Measurements from ENCODE around the gene IDH3G. TPM values are rescaled to one million over a fixed set of nuclear protein-coding genes. Genes with fewer than 3 reads are reported as not detected.
"Not testable (repeated sequence)": the region's sequence is repeated elsewhere in the genome, so short reads cannot be mapped to it uniquely, and the experiment has no call there.

IDH3G gene
- total and polyA plus RNA-seq, 8 donors, result 15.8 to 48.4 (median 25.1) TPM

DNA sequence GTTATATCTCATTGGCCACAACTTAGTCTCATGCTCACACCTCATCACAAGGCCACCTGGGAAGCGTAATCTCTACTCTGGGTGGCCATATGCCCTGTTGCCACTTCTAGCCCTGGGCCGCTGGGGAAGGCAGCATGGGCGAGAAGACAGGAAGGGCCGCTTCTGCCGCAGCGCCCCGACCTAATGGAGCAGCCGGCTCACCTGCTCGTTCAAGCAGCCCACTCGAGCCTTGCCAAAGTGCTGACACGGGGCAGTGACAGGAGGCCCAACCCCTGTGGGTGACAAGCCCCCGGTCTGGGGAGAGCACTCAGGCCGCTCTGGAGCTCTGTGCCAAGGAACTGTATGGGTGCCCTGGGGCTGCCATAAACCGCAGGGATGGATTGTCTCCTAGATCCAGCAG lies 52.1 kb downstream of the IDH3G start:
- H3K27ac ChIP-seq; intact Hi-C loops (cut with DNase I); H3K4me1 ChIP-seq; H3K36me3 ChIP-seq; ATAC-seq; H3K4me3 ChIP-seq; H3K27me3 ChIP-seq; DNase-seq; FAIRE-seq; H3K9me3 ChIP-seq: not testable (repeated sequence)
- WGBS, 2 donors, result 91 to 95% methylated on average over 12 to 14 of the region's 14 CpGs

DNA sequence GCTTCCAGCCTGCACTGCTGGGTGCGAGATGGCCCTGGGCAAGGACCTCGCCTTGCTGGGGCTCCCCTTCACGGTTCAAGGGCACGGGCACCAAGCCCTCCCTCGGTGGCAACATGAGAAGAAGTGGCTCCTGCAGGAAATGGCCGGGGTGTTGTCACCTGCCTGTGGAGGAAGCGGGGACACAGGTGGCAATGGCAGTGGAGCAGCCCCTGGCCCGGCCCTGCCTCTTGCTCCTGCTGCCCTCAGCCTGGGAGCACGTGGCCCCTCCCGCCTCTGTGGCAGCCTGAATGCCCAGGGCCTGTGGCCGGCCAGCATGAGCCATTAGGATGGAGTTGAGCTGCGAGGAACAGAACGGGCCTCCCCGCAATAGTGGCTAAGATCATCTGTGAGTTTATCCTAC lies 52.7 kb downstream of the IDH3G start:
- ATAC-seq, result no peak
- Histone ChIP-seq H3K9me3 (no peaks in the 10 kb centered on the region), H3K4me1 (no peaks in the 10 kb centered on the region), H3K4me3 (no peak overlapping the region), H3K27me3 (no peaks in the 10 kb centered on the region), H3K27ac (no peak overlapping the region), H3K36me3 (no peaks in the 10 kb centered on the region)
- DNase-seq, result peak in 1 of 6 donors; percentile 70
- WGBS, 2 donors, result 81 to 95% methylated on average over 11 to 14 of the region's 14 CpGs
- no peak for FAIRE-seq
- intact Hi-C loops (cut with DNase I), result no loop called here
- TF ChIP-seq, protein P1, sequence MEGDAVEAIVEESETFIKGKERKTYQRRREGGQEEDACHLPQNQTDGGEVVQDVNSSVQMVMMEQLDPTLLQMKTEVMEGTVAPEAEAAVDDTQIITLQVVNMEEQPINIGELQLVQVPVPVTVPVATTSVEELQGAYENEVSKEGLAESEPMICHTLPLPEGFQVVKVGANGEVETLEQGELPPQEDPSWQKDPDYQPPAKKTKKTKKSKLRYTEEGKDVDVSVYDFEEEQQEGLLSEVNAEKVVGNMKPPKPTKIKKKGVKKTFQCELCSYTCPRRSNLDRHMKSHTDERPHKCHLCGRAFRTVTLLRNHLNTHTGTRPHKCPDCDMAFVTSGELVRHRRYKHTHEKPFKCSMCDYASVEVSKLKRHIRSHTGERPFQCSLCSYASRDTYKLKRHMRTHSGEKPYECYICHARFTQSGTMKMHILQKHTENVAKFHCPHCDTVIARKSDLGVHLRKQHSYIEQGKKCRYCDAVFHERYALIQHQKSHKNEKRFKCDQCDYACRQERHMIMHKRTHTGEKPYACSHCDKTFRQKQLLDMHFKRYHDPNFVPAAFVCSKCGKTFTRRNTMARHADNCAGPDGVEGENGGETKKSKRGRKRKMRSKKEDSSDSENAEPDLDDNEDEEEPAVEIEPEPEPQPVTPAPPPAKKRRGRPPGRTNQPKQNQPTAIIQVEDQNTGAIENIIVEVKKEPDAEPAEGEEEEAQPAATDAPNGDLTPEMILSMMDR (IDR thresholded peaks at IDR 0.05), result no peak

DNA sequence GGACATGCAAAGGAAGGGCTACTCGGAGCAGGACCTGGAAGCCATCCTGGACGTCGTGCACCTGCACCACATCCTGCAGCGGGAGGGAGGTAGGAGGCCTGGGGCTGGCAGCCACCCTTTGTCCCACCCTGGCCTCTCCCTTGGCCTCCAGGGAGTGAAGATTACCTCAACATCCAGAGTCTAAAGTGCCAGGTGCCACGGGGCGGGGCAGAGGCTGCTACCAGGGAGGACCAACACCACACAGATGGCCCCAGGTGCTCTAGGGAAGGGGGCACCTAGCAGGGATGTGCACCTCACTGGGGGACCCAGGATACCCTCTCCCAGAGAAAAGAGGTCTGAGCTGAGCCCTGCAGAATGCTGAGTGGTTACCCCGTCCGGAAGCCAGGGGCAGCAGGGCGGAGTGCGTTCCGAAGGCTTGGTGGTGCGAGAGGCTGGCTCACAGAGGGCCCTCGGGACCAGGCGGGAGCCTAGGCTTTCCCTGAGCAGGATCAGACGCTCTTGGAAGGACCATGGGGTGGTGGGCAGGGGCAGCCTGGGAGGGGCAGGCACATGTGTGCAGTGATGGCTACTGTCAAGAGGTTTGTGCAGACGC lies 53.4 kb downstream of the IDH3G start:
- DNase-seq (no peak), ATAC-seq (no peak), FAIRE-seq (no peak)
- intact Hi-C loops (cut with DNase I), result no loop called here
- TF ChIP-seq, protein P1 (IDR thresholded peaks at IDR 0.05), result no peak
- WGBS, 2 donors, result 86 to 95% methylated on average over 15 to 16 of the region's 16 CpGs
- Histone ChIP-seq H3K4me1 (no peaks in the 10 kb centered on the region), H3K4me3 (no peak overlapping the region), H3K27me3 (no peaks in the 10 kb centered on the region), H3K9me3 (no peaks in the 10 kb centered on the region), H3K27ac (no peak overlapping the region), H3K36me3 (no peaks in the 10 kb centered on the region)

DNA sequence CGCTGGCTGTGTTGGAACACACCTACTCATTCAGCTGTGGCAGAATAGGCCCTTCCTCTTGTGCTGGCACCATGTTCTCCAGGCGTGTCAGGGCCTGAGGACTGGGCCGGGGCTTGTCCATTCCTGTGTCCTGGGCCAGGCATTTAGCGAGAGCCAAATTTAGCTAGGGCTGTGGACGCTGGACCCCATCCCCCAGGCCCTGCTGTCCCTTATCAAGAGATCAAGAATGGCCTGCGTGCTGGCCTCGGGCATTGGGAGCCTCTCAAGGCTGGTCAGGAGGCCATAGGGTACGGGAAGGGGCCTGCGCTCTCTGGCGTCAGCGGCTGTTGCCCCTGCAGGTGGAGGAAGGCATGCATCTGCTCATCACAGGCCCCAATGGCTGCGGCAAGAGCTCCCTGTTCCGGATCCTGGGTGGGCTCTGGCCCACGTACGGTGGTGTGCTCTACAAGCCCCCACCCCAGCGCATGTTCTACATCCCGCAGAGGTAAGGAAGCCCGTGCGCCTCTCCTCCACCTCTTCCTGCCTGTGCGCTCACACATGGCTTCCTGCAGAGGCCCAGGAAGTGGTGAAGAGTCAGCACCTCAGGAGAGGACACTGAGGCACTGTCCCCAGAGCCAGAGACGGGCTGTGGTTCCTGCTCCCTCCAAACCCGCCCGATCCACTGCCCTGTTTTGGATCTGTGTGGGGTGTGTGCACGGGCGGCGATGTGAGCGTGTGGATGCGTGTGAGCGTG lies 54.3 kb downstream of the IDH3G start:
- no peak overlapping the region for H3K4me3 ChIP-seq
- H3K27me3 ChIP-seq, result no peaks in the 10 kb centered on the region
- H3K27ac ChIP-seq, result no peak overlapping the region
- ATAC-seq (no peak), FAIRE-seq (no peak), DNase-seq (peak in 1 of 6 donors; percentile 57)
- WGBS, 2 donors, result 90 to 92% methylated on average over 29 of the region's 29 CpGs
- no peaks in the 10 kb centered on the region for H3K9me3 ChIP-seq
- H3K4me1 ChIP-seq, result no peaks in the 10 kb centered on the region
- TF ChIP-seq, protein P1 (IDR thresholded peaks at IDR 0.05), result no peak
- H3K36me3 ChIP-seq, result no peaks in the 10 kb centered on the region
- intact Hi-C loops (cut with DNase I), result no loop called here

DNA sequence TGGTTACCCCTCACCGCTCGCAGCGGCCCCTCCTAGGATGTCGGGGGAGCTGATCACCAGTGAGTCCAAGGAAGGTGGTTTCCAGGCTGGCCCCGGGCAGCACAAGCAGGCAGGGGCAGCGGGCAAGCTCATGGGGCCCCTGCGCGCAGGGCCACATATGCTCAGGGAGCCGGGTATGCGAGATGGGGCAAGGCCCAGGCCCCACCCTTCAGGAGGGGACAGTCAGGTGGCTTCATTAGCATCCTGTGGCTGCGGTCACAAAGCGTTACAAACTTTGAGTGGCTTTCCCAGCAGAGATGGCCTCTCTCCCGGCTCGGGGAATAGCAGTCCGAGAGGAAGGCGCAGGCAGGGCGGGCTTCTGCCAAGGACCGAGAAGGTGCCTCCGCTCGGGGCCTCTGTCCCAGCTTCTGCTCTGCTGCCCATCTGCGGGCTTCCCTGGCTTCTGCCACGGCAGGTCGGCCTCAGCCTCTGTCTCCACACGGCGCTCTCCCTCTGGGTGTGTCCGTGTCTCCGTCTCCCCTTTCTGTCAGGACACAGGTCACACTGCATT lies 56.0 kb downstream of the IDH3G start:
- intact Hi-C loops (cut with DNase I), result no loop called here
- H3K9me3 ChIP-seq, result no peaks in the 10 kb centered on the region
- no peaks in the 10 kb centered on the region for H3K27me3 ChIP-seq
- H3K4me1 ChIP-seq, result no peaks in the 10 kb centered on the region
- DNase-seq, result no peak
- no peak overlapping the region for H3K4me3 ChIP-seq
- TF ChIP-seq, protein P1 (IDR thresholded peaks at IDR 0.05), result no peak
- 85 to 96% methylated on average over 26 to 27 of the region's 27 CpGs for WGBS, 2 donors
- ATAC-seq, result no peak
- H3K36me3 ChIP-seq, result no peaks in the 10 kb centered on the region
- FAIRE-seq, result no peak
- H3K27ac ChIP-seq, result no peak overlapping the region

Data from pancreas (tissue), 10 donors.